Liver (tissue), 9 donors: ENCODE data around the gene PISD. TPM values are rescaled to one million over a fixed set of nuclear protein-coding genes. Genes with fewer than 3 reads are reported as not detected.

Experiments used
- DNase-seq: peaks from one replicate; pipeline ENCODE4 v3.0.0-alpha.2; 2017; ENCODE audit warnings: low spot score
- H3K27ac ChIP-seq, 2 donors: one replicate each; pipeline ENCODE4 v1.7.0; 2013; ENCODE audit warnings: inconsistent platforms in 2 of 2, low read length in 2 of 2, control low read depth in 1 of 2, low read depth in 1 of 2, mild to moderate bottlenecking in 1 of 2
- H3K27me3 ChIP-seq, 4 donors: one replicate each; pipeline versions ENCODE4 v1.6.1 to v1.7.0; 2013; ENCODE audit warnings: low read length in 3 of 4, inconsistent platforms in 1 of 4, mild to moderate bottlenecking in 1 of 4, moderate library complexity in 1 of 4; ENCODE audit not compliant: control insufficient read depth in 4 of 4, insufficient read depth in 4 of 4
- H3K36me3 ChIP-seq, 4 donors: one replicate each; pipeline versions ENCODE4 v1.6.1 to v1.7.0; 2013; ENCODE audit warnings: low read length in 3 of 4, mild to moderate bottlenecking in 3 of 4, low read depth in 1 of 4, moderate library complexity in 1 of 4; ENCODE audit not compliant: control insufficient read depth in 4 of 4, insufficient read depth in 3 of 4
- H3K4me1 ChIP-seq, 4 donors: one replicate each; pipeline versions ENCODE4 v1.6.1 to v1.7.0; 2013; ENCODE audit warnings: low read length in 3 of 4, mild to moderate bottlenecking in 3 of 4, moderate library complexity in 1 of 4; ENCODE audit not compliant: control insufficient read depth in 4 of 4, insufficient read depth in 4 of 4
- H3K4me3 ChIP-seq, 3 donors: one replicate each; pipeline versions ENCODE4 v1.6.1 to v1.7.0; 2013; ENCODE audit warnings: low read length in 3 of 3, control low read depth in 1 of 3, low read depth in 1 of 3, mild to moderate bottlenecking in 1 of 3
- H3K9ac ChIP-seq, 2 donors: one replicate each; pipeline ENCODE4 v1.7.0; 2013; ENCODE audit warnings: low read length in 2 of 2, mild to moderate bottlenecking in 2 of 2, moderate library complexity in 2 of 2, control low read depth in 1 of 2, low read depth in 1 of 2
- H3K9me3 ChIP-seq, 4 donors: one replicate each; pipeline versions ENCODE4 v1.6.1 to v1.7.0; 2013; ENCODE audit warnings: low read length in 3 of 4; ENCODE audit not compliant: control insufficient read depth in 4 of 4
- FOXA1 ChIP-seq: IDR thresholded peaks from 2 replicates; pipeline ENCODE4 v1.6.1; 2016; ENCODE audit warnings: antibody characterized with exemption
- FOXA2 ChIP-seq: IDR thresholded peaks from 2 replicates; pipeline ENCODE4 v1.6.1; 2016; ENCODE audit warnings: antibody characterized with exemption
- GABPA ChIP-seq, 2 donors: IDR thresholded peaks in 1 of 2; conservative IDR thresholded peaks in 1 of 2; 2 replicates each; pipeline ENCODE4 v1.6.1; 2016; ENCODE audit warnings: antibody characterized with exemption in 2 of 2, mild to moderate bottlenecking in 1 of 2, moderate library complexity in 1 of 2
- JUND ChIP-seq, 2 donors: IDR thresholded peaks; 2 replicates each; pipeline ENCODE4 v1.6.1; 2016; ENCODE audit warnings: antibody characterized with exemption in 2 of 2
- MAX ChIP-seq: IDR thresholded peaks from 2 replicates; pipeline ENCODE4 v1.6.1; 2016; ENCODE audit warnings: antibody characterized with exemption
- NR2F2 ChIP-seq: IDR thresholded peaks from 2 replicates; pipeline ENCODE4 v1.6.1; 2016; ENCODE audit warnings: antibody characterized with exemption
- RAD21 ChIP-seq, 2 donors: IDR thresholded peaks; 2 replicates each; pipeline ENCODE4 v1.6.1; 2016; ENCODE audit warnings: antibody characterized with exemption in 2 of 2, mild to moderate bottlenecking in 2 of 2
- RXRA ChIP-seq, 2 donors: IDR thresholded peaks; 2 replicates each; pipeline ENCODE4 v1.6.1; 2017 to 2018; ENCODE audit warnings: antibody characterized with exemption in 2 of 2, mild to moderate bottlenecking in 1 of 2
- TAF1 ChIP-seq: conservative IDR thresholded peaks from 2 replicates; pipeline ENCODE4 v1.6.1; 2016; ENCODE audit warnings: antibody characterized with exemption, mild to moderate bottlenecking
- WGBS: extraction: QIAGEN DNeasy Blood & Tissue Kit; methylation state at CpG from one replicate; pipeline ENCODE4 v1.1.7; 2013; 5-methylcytosine and 5-hydroxymethylcytosine counted together
- polyA plus RNA-seq, 2 donors: library from polyadenylated mRNA; stranded (reverse) in 1 of 2; unstranded in 1 of 2; fragments of 200-250 nt in 1 of 2; fragments of >200 nt in 1 of 2; fragmentation: Nextera tagmentation in 1 of 2; extraction: Ambion mirVana in 1 of 2; gene quantifications; one replicate each; pipeline versions ENCODE4 v1.2.1 to v1.2.3, GENCODE V29; 2013 to 2015
- total RNA-seq, 2 donors: library from RNA; depleted of rRNA; stranded (reverse); fragments of >200 nt; gene quantifications; one replicate each; pipeline ENCODE4 v1.2.3, GENCODE V29; 2014
- TF ChIP-seq, protein P1 (sequence below): IDR thresholded peaks from 2 replicates; pipeline ENCODE4 v1.6.1; 2016; ENCODE audit warnings: antibody characterized with exemption, mild to moderate bottlenecking
- TF ChIP-seq, protein P2 (sequence below): IDR thresholded peaks from 2 replicates; pipeline ENCODE4 v1.6.1; 2016; ENCODE audit warnings: antibody characterized with exemption
- TF ChIP-seq, protein P3 (sequence below): fragments of 150-350 bp; IDR thresholded peaks from 2 replicates; pipeline ENCODE4 v1.5.1; 2017; ENCODE audit warnings: improper control_type of control experiment, low read depth, low read length; ENCODE audit not compliant: missing input control
- donor health status: healthy.
- donor health status: healthy.
- donor health status: healthy.
- donor health status: healthy.
- donor health status: healthy.

Gene PISD
- total and polyA plus RNA-seq, 4 donors: 14.7 to 28.3 (median 20.4) TPM

DNA sequence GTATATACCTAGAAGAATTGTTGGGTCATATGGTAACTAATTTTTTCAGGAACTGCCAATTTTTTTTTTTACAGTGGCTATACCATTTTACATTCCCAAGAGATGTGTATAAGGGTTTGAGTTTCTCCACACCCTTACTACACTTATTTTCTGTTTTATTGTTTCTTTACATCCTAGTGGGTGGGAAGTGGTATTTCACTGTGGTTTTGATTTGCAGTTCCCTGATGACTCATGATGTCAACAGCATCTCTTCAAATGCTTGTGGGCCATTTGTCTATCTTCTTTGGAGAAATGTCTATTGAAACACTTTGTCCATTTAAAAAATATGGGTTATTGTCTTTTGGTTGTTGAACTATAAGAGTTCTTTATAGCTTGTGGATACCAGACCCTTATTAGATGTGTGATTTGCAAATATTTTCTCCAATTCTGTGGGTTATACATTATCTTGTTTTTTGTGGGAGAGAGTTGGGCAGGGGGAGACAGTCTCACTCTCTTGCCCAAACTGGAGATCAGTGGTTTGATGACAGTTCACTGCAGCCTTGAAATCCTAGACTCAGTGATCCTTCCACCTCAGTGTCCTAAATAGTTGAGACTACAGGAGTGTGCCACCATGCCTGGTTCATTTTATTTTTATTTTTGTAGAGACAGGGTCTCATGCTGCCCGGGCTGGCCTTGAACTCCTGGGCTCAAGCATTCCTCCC lies 30.3 kb upstream of the PISD start:
- Histone ChIP-seq H3K4me3 (no peak overlapping the region), H3K9me3 (no peaks in the 10 kb centered on the region), H3K27ac (no peak overlapping the region), H3K27me3 (no peaks in the 10 kb centered on the region), H3K36me3 (peaks cover 10 to 45% (median 21%) of the 10 kb centered on the region in 4 donors), H3K9ac (no peak overlapping the region), H3K4me1 (no peaks in the 10 kb centered on the region)
- DNase-seq: no peak
- WGBS: 98% methylated on average over 1 of the region's 1 CpG
- TF ChIP-seq RAD21 (IDR thresholded peaks at IDR 0.05) (no peak), RXRA (IDR thresholded peaks at IDR 0.05) (no peak), MAX (no peak), FOXA2 (no peak), GABPA (IDR thresholded peaks at IDR 0.05 in 1 of 2, conservative IDR thresholded peaks at IDR 0.05 in 1 of 2) (no peak)

DNA sequence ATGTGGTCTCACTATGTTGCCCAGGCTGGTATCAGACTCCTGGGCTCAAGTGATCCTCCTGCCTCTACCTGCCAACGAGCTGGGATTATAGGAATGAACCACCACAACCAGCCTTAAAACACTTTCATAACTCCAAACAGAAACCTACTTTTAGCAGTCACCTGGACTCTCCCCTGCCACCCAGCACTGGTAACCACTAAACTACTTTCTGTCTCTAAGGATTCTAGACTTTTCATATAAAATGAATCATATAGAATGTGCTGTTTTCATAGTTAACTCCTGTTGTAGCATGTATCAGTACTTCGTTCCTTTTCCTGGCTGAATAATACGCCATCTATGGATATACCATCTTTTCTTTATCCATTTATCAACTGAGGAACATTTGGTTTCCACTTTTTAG lies 29.4 kb upstream of the PISD start:
- TF ChIP-seq NR2F2: no peak
- TF ChIP-seq, protein P1, sequence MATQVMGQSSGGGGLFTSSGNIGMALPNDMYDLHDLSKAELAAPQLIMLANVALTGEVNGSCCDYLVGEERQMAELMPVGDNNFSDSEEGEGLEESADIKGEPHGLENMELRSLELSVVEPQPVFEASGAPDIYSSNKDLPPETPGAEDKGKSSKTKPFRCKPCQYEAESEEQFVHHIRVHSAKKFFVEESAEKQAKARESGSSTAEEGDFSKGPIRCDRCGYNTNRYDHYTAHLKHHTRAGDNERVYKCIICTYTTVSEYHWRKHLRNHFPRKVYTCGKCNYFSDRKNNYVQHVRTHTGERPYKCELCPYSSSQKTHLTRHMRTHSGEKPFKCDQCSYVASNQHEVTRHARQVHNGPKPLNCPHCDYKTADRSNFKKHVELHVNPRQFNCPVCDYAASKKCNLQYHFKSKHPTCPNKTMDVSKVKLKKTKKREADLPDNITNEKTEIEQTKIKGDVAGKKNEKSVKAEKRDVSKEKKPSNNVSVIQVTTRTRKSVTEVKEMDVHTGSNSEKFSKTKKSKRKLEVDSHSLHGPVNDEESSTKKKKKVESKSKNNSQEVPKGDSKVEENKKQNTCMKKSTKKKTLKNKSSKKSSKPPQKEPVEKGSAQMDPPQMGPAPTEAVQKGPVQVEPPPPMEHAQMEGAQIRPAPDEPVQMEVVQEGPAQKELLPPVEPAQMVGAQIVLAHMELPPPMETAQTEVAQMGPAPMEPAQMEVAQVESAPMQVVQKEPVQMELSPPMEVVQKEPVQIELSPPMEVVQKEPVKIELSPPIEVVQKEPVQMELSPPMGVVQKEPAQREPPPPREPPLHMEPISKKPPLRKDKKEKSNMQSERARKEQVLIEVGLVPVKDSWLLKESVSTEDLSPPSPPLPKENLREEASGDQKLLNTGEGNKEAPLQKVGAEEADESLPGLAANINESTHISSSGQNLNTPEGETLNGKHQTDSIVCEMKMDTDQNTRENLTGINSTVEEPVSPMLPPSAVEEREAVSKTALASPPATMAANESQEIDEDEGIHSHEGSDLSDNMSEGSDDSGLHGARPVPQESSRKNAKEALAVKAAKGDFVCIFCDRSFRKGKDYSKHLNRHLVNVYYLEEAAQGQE: no peak
- TF ChIP-seq, protein P2, sequence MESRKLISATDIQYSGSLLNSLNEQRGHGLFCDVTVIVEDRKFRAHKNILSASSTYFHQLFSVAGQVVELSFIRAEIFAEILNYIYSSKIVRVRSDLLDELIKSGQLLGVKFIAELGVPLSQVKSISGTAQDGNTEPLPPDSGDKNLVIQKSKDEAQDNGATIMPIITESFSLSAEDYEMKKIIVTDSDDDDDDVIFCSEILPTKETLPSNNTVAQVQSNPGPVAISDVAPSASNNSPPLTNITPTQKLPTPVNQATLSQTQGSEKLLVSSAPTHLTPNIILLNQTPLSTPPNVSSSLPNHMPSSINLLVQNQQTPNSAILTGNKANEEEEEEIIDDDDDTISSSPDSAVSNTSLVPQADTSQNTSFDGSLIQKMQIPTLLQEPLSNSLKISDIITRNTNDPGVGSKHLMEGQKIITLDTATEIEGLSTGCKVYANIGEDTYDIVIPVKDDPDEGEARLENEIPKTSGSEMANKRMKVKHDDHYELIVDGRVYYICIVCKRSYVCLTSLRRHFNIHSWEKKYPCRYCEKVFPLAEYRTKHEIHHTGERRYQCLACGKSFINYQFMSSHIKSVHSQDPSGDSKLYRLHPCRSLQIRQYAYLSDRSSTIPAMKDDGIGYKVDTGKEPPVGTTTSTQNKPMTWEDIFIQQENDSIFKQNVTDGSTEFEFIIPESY: no peak
- TF ChIP-seq, protein P3, sequence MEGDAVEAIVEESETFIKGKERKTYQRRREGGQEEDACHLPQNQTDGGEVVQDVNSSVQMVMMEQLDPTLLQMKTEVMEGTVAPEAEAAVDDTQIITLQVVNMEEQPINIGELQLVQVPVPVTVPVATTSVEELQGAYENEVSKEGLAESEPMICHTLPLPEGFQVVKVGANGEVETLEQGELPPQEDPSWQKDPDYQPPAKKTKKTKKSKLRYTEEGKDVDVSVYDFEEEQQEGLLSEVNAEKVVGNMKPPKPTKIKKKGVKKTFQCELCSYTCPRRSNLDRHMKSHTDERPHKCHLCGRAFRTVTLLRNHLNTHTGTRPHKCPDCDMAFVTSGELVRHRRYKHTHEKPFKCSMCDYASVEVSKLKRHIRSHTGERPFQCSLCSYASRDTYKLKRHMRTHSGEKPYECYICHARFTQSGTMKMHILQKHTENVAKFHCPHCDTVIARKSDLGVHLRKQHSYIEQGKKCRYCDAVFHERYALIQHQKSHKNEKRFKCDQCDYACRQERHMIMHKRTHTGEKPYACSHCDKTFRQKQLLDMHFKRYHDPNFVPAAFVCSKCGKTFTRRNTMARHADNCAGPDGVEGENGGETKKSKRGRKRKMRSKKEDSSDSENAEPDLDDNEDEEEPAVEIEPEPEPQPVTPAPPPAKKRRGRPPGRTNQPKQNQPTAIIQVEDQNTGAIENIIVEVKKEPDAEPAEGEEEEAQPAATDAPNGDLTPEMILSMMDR: no peak
- no peak for TF ChIP-seq FOXA1
- TF ChIP-seq TAF1: no peak
- TF ChIP-seq RXRA (IDR thresholded peaks at IDR 0.05): no peak
- TF ChIP-seq JUND (IDR thresholded peaks at IDR 0.05): no peak
- TF ChIP-seq MAX: no peak
- no peak overlapping the region for H3K27ac ChIP-seq
- DNase-seq: no peak
- no peak overlapping the region for H3K9ac ChIP-seq
- H3K9me3 ChIP-seq: no peaks in the 10 kb centered on the region
- peaks cover 6 to 47% (median 20%) of the 10 kb centered on the region in 4 donors for H3K36me3 ChIP-seq
- no peak overlapping the region for H3K4me3 ChIP-seq
- H3K27me3 ChIP-seq: no peaks in the 10 kb centered on the region
- 97% methylated on average over 3 of the region's 3 CpGs for WGBS
- H3K4me1 ChIP-seq: no peaks in the 10 kb centered on the region
